ENCODE results near the gene NEMF.

DNA sequence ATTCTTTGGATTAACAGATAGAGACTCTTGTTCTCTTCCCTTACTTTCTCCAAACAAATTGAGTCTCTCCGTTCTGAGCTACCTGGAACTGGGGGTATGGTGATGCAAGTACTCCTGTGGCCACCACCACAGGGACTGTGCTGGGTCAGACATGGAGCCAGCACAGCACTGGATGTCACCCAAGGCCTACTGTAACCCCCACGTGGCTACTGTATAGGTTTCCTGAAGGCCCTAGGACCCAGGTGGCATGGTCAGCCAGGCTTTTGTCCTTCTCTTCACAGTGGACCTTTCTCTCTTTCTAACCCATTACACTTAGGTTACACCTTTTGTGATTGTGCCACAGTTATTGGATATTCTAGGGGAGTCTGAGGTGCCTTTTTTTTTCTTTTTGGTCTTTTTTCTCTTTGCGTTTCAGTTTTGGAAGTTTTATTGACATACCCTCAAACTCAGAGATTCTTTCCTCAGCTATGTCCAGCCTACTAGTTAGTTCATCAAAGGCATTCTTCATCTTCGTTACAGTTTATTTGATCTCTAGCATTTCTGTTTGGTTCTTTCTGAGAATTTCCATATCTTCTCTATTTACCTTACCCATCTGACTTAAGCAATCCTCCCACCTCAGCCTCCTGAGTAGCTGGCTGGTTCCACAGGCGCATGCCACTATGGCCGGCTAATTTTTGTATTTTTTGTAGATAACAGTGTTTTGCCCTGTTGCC is 90.6 kb downstream of the NEMF start:
- TF ChIP-seq CTCF (optimal IDR thresholded peaks at IDR 0.05 in 1 of 3, IDR thresholded peaks at IDR 0.05 in 1 of 3, conservative IDR thresholded peaks at IDR 0.05 in 1 of 3; ENCODE audit: extremely low read depth in 1 of 3, insufficient read depth in 2 of 3, low read length in 3 of 3) (no peak), EZH2 (IDR thresholded peaks at IDR 0.05; ENCODE audit: low read length) (no peak)

Data from keratinocyte (primary cell).